ENCODE measurements around the gene BTBD2.

The BTBD2 gene

GRCh38 chr19:1979642-1980041 lies 35.9 kb downstream of the BTBD2 start:
- no peaks in the 10 kb centered on the region for H3K27me3 ChIP-seq (ENCODE audit: control insufficient read depth in 1 of 2, insufficient read depth in 2 of 2, low read length in 2 of 2)
- peaks cover 6 to 10% of the 10 kb centered on the region in 2 donors for H3K36me3 ChIP-seq (ENCODE audit: control insufficient read depth in 2 of 2, insufficient read depth in 2 of 2, low read length in 2 of 2)
- no peak overlapping the region for H3K27ac ChIP-seq (ENCODE audit: low read length)
- no peaks in the 10 kb centered on the region for H3K4me1 ChIP-seq (ENCODE audit: control insufficient read depth, insufficient read depth, low read length)
- no peak overlapping the region for H3K4me3 ChIP-seq (ENCODE audit: low read length in 2 of 2)
- H3K9ac ChIP-seq (ENCODE audit: low read length in 2 of 2), result no peak overlapping the region
- H3K9me3 ChIP-seq (ENCODE audit: control insufficient read depth in 2 of 2, low read length in 2 of 2), result no peaks in the 10 kb centered on the region

- no peak overlapping the region for H3K4me3 ChIP-seq (ENCODE audit: low read length in 2 of 2)
- H3K9ac ChIP-seq (ENCODE audit: low read length in 2 of 2), result no peak overlapping the region
- no peak overlapping the region for H3K27ac ChIP-seq (ENCODE audit: low read length)
- no peaks in the 10 kb centered on the region for H3K27me3 ChIP-seq (ENCODE audit: control insufficient read depth in 1 of 2, insufficient read depth in 2 of 2, low read length in 2 of 2)
- H3K36me3 ChIP-seq (ENCODE audit: control insufficient read depth in 2 of 2, insufficient read depth in 2 of 2, low read length in 2 of 2), result peaks cover 6 to 10% of the 10 kb centered on the region in 2 donors
- no peaks in the 10 kb centered on the region for H3K9me3 ChIP-seq (ENCODE audit: control insufficient read depth in 2 of 2, low read length in 2 of 2)
- no peaks in the 10 kb centered on the region for H3K4me1 ChIP-seq (ENCODE audit: control insufficient read depth, insufficient read depth, low read length)
Observed at GRCh38 chr19:1979017-1979416, 36.5 kb downstream of the BTBD2 start.

- no peaks in the 10 kb centered on the region for H3K9me3 ChIP-seq (ENCODE audit: control insufficient read depth in 2 of 2, low read length in 2 of 2)
- H3K36me3 ChIP-seq (ENCODE audit: control insufficient read depth in 2 of 2, insufficient read depth in 2 of 2, low read length in 2 of 2), result peaks cover 6 to 10% of the 10 kb centered on the region in 2 donors
- no peak overlapping the region for H3K9ac ChIP-seq (ENCODE audit: low read length in 2 of 2)
- H3K4me1 ChIP-seq (ENCODE audit: control insufficient read depth, insufficient read depth, low read length), result no peaks in the 10 kb centered on the region
- no peak overlapping the region for H3K27ac ChIP-seq (ENCODE audit: low read length)
- H3K4me3 ChIP-seq (ENCODE audit: low read length in 2 of 2), result no peak overlapping the region
- no peaks in the 10 kb centered on the region for H3K27me3 ChIP-seq (ENCODE audit: control insufficient read depth in 1 of 2, insufficient read depth in 2 of 2, low read length in 2 of 2)
Observed at GRCh38 chr19:1978346-1978894, 37.1 kb downstream of the BTBD2 start.

GRCh38 chr19:1977120-1977519 lies 38.4 kb downstream of the BTBD2 start:
- no peak overlapping the region for H3K27ac ChIP-seq (ENCODE audit: low read length)
- H3K4me3 ChIP-seq (ENCODE audit: low read length in 2 of 2), result no peak overlapping the region
- no peaks in the 10 kb centered on the region for H3K4me1 ChIP-seq (ENCODE audit: control insufficient read depth, insufficient read depth, low read length)
- H3K9me3 ChIP-seq (ENCODE audit: control insufficient read depth in 2 of 2, low read length in 2 of 2), result no peaks in the 10 kb centered on the region
- peaks cover 6 to 10% of the 10 kb centered on the region in 2 donors for H3K36me3 ChIP-seq (ENCODE audit: control insufficient read depth in 2 of 2, insufficient read depth in 2 of 2, low read length in 2 of 2)
- no peak overlapping the region for H3K9ac ChIP-seq (ENCODE audit: low read length in 2 of 2)
- no peaks in the 10 kb centered on the region for H3K27me3 ChIP-seq (ENCODE audit: control insufficient read depth in 1 of 2, insufficient read depth in 2 of 2, low read length in 2 of 2)

- H3K27ac ChIP-seq (ENCODE audit: low read length), result no peak overlapping the region
- H3K4me1 ChIP-seq (ENCODE audit: control insufficient read depth, insufficient read depth, low read length), result no peaks in the 10 kb centered on the region
- H3K36me3 ChIP-seq (ENCODE audit: control insufficient read depth in 2 of 2, insufficient read depth in 2 of 2, low read length in 2 of 2), result peaks cover 0 to 8% of the 10 kb centered on the region in 2 donors
- H3K27me3 ChIP-seq (ENCODE audit: control insufficient read depth in 1 of 2, insufficient read depth in 2 of 2, low read length in 2 of 2), result no peaks in the 10 kb centered on the region
- H3K9ac ChIP-seq (ENCODE audit: low read length in 2 of 2), result no peak overlapping the region
- no peaks in the 10 kb centered on the region for H3K9me3 ChIP-seq (ENCODE audit: control insufficient read depth in 2 of 2, low read length in 2 of 2)
- H3K4me3 ChIP-seq (ENCODE audit: low read length in 2 of 2), result no peak overlapping the region
Observed at GRCh38 chr19:1975162-1975480, 40.4 kb downstream of the BTBD2 start.

DNA sequence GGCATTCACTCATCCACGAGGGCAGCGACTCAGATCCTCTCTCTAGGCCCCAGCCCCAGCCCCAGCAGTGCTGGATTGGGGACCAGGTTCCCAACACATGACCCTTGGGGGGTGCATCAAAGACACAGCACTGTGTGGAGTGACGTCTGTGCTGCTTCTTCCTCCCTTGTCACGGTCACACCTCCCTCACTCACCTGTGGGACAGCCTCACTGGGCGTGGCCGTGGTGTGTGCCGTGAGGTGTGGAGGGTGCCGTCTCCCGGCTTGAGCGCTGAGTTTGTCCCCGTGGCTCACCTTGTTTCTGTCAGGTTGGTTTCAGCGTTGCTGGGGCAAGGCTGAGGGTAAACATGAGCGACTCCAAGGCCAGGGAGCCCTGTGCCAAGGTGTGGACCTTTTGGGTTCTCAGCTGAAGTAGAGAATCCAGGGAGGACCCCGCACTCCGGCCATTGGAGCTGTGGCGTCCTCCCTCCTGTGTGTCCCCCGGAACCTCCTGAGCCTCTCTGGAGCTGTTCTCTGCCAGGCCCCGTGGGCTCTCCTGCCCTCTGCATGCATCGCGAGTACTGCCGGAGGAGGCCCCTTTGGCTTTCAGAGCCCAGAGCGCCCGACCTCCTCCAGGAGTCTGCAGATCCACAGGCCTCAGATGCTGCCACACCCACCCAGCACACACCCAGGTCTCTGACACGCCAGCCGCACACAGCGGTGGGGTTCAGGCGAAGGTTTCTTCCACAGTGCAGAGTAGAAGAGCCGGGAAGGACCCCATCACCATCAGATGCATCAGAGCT lies 40.9 kb downstream of the BTBD2 start:
- no peak overlapping the region for H3K9ac ChIP-seq (ENCODE audit: low read length in 2 of 2)
- no peak overlapping the region for H3K4me3 ChIP-seq (ENCODE audit: low read length in 2 of 2)
- no peak overlapping the region for H3K27ac ChIP-seq (ENCODE audit: low read length)

DNA sequence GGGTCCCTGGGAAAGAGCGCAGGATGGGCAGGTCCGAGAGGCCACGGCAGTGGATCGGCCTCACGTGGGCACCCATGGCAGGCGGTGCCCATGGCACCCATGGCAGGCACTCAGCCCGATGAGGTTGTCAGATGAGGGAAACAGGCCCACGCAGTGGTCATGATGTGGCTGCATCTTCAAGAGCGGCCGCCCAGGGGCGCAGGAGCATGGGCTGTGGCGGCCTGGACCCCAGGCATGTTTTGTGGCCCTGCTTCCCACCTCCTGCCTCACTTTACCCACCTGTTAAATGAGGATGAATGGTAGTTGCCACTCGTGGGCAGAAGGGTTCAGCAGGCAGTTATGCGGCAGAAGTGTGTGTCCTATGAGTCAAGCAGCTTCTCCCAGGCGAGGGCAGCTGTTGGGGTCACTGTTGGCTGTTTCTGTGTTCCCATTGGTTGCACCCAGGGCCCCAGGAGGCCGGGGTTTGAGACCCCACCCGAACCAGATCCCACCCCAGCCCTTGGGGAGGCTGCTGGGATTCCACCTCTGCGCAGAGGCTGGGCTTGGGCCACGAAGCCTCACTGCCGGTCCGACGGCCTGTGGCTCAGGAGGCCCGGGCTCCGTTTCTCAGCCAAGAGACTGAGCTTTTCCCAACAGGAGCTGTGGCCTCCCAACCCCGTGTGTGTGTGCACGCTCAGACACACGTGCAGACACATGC lies 44.6 kb downstream of the BTBD2 start:
- Histone ChIP-seq H3K9me3 (ENCODE audit: control insufficient read depth in 2 of 2, low read length in 2 of 2) (no peaks in the 10 kb centered on the region), H3K4me3 (ENCODE audit: low read length in 2 of 2) (no peak overlapping the region), H3K4me1 (ENCODE audit: control insufficient read depth, insufficient read depth, low read length) (no peaks in the 10 kb centered on the region), H3K36me3 (ENCODE audit: control insufficient read depth in 2 of 2, insufficient read depth in 2 of 2, low read length in 2 of 2) (peaks cover 4 to 7% of the 10 kb centered on the region in 2 donors), H3K9ac (ENCODE audit: low read length in 2 of 2) (no peak overlapping the region), H3K27ac (ENCODE audit: low read length) (no peak overlapping the region), H3K27me3 (ENCODE audit: control insufficient read depth in 1 of 2, insufficient read depth in 2 of 2, low read length in 2 of 2) (no peaks in the 10 kb centered on the region)

More for the DNA sequence above, 40.9 kb downstream of the BTBD2 start:
- H3K27me3 ChIP-seq (ENCODE audit: control insufficient read depth in 1 of 2, insufficient read depth in 2 of 2, low read length in 2 of 2), result no peaks in the 10 kb centered on the region
- H3K4me1 ChIP-seq (ENCODE audit: control insufficient read depth, insufficient read depth, low read length), result no peaks in the 10 kb centered on the region
- no peaks in the 10 kb centered on the region for H3K9me3 ChIP-seq (ENCODE audit: control insufficient read depth in 2 of 2, low read length in 2 of 2)
- H3K36me3 ChIP-seq (ENCODE audit: control insufficient read depth in 2 of 2, insufficient read depth in 2 of 2, low read length in 2 of 2), result peaks cover under 1 to 8% of the 10 kb centered on the region in 2 donors

- Histone ChIP-seq H3K4me3 (ENCODE audit: low read length in 2 of 2) (no peak overlapping the region), H3K9me3 (ENCODE audit: control insufficient read depth in 2 of 2, low read length in 2 of 2) (no peaks in the 10 kb centered on the region), H3K36me3 (ENCODE audit: control insufficient read depth in 2 of 2, insufficient read depth in 2 of 2, low read length in 2 of 2) (peaks cover 4 to 7% of the 10 kb centered on the region in 2 donors), H3K4me1 (ENCODE audit: control insufficient read depth, insufficient read depth, low read length) (no peaks in the 10 kb centered on the region), H3K27ac (ENCODE audit: low read length) (no peak overlapping the region), H3K27me3 (ENCODE audit: control insufficient read depth in 1 of 2, insufficient read depth in 2 of 2, low read length in 2 of 2) (no peaks in the 10 kb centered on the region), H3K9ac (ENCODE audit: low read length in 2 of 2) (no peak overlapping the region)
Observed at GRCh38 chr19:1970003-1970805, 45.3 kb downstream of the BTBD2 start.

DNA sequence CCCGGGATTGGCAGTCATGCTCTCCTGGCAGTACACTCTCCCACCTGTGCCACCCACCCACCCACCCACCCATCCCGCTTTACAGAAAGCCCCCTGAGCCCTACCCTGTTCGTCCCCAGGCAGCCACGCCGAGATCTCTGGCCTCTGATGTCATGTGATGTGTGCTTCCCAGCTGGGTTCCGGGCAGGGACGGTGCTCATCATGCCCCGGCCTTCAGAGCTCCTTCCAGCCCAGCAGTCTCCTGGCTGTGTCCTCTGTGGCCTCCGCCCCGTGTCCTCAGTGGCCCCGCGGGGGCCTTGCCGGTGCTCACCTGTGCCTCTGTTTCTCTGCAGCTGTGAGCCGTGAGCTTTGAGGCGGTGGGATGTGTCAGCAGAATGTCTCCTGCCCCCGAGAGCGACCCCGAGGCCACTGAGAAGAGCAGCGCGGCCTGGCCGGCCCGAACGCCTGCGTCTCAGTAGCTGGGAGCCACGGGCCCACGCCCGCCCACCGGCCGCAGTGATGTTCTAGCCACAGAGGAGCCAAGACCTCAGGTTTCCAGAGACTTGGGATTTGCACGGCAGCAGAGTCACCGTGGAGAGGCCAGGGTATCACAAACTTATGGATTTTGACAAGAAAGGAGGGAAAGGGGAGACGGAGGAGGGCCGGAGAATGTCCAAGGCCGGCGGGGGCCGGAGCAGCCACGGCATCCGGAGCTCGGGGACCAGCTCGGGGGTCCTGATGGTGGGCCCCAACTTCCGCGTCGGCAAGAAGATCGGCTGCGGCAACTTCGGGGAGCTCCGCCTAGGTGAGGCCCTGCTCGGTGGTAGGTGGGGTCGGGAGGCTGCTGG lies 46.1 kb downstream of the BTBD2 start:
- Histone ChIP-seq H3K4me3 (ENCODE audit: low read length in 2 of 2) (no peak overlapping the region), H3K36me3 (ENCODE audit: control insufficient read depth in 2 of 2, insufficient read depth in 2 of 2, low read length in 2 of 2) (peaks cover 4 to 7% of the 10 kb centered on the region in 2 donors), H3K9ac (ENCODE audit: low read length in 2 of 2) (no peak overlapping the region), H3K9me3 (ENCODE audit: control insufficient read depth in 2 of 2, low read length in 2 of 2) (no peaks in the 10 kb centered on the region), H3K27me3 (ENCODE audit: control insufficient read depth in 1 of 2, insufficient read depth in 2 of 2, low read length in 2 of 2) (no peaks in the 10 kb centered on the region), H3K4me1 (ENCODE audit: control insufficient read depth, insufficient read depth, low read length) (no peaks in the 10 kb centered on the region), H3K27ac (ENCODE audit: low read length) (no peak overlapping the region)

Data from stomach smooth muscle (tissue), 2 donors.